ENCODE results near the gene GSAP. TPM values are rescaled to one million over a fixed set of nuclear protein-coding genes. Genes with fewer than 3 reads are reported as not detected.

Gene GSAP
- total and polyA plus RNA-seq, 2 of the 4 experiments (the other 2 are of a cell fraction), result 1.6 to 1.8 TPM

DNA sequence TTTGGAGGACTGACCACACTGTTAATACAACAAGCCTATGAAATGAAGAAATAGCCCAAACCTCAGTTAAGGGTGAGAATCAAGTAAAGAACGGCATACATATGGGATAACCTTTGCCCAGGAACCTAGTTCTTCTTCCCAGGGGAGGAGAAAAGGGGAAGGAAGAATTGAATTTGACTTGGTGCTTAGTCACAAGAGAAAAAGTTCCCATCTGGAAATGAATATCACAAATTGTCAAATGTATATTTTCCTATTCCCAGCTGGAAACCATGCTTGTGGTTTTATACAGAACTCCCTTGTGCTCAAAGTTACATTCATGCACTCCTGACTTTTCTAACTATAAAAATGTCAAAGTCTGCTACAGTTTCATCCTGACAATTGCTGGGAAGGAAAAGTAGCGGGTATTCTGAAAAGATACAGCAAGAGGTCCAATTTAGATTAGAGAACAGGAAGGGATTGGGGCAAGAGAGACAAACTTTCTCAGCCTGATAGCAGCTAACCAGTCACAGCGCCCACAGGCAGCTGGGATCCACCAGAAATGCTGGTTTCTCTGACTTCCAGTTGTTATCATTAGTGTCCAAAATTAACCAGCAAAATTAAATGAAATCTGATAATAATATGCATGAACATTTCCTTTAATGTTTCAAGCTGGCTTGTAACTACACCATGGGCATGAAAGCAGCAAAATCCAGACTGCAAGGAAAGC lies 18.6 kb upstream of the GSAP start:
- TF ChIP-seq RCOR1 (IDR thresholded peaks at IDR 0.05; ENCODE audit: insufficient replicate concordance, low read length) (no peak), RFX5 (IDR thresholded peaks at IDR 0.05; ENCODE audit: low read depth, low read length) (no peak), SMC3 (IDR thresholded peaks at IDR 0.05; ENCODE audit: low read depth, low read length) (no peak), MXI1 (IDR thresholded peaks at IDR 0.05; ENCODE audit: borderline replicate concordance, low read depth, low read length) (no peak), FOS (IDR thresholded peaks at IDR 0.05; ENCODE audit: low read depth, low read length) (no peak), BHLHE40 (IDR thresholded peaks at IDR 0.05; ENCODE audit: low read depth, low read length) (no peak), MAZ (IDR thresholded peaks at IDR 0.05; ENCODE audit: borderline replicate concordance, low read depth, low read length) (no peak), CEBPB (IDR thresholded peaks at IDR 0.05; ENCODE audit: low read depth, low read length) (no peak), MAFK (IDR thresholded peaks at IDR 0.05; ENCODE audit: low read depth, low read length) (no peak), RAD21 (IDR thresholded peaks at IDR 0.05; ENCODE audit: low read length) (no peak), POLR2A (IDR thresholded peaks at IDR 0.05; ENCODE audit: low read depth, low read length) (no peak)
- TF ChIP-seq, protein P1, sequence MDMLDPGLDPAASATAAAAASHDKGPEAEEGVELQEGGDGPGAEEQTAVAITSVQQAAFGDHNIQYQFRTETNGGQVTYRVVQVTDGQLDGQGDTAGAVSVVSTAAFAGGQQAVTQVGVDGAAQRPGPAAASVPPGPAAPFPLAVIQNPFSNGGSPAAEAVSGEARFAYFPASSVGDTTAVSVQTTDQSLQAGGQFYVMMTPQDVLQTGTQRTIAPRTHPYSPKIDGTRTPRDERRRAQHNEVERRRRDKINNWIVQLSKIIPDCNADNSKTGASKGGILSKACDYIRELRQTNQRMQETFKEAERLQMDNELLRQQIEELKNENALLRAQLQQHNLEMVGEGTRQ (IDR thresholded peaks at IDR 0.05; ENCODE audit: low read depth, low read length), result no peak
- TF ChIP-seq, protein P2, sequence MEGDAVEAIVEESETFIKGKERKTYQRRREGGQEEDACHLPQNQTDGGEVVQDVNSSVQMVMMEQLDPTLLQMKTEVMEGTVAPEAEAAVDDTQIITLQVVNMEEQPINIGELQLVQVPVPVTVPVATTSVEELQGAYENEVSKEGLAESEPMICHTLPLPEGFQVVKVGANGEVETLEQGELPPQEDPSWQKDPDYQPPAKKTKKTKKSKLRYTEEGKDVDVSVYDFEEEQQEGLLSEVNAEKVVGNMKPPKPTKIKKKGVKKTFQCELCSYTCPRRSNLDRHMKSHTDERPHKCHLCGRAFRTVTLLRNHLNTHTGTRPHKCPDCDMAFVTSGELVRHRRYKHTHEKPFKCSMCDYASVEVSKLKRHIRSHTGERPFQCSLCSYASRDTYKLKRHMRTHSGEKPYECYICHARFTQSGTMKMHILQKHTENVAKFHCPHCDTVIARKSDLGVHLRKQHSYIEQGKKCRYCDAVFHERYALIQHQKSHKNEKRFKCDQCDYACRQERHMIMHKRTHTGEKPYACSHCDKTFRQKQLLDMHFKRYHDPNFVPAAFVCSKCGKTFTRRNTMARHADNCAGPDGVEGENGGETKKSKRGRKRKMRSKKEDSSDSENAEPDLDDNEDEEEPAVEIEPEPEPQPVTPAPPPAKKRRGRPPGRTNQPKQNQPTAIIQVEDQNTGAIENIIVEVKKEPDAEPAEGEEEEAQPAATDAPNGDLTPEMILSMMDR (conservative IDR thresholded peaks at IDR 0.05; ENCODE audit: low read depth, low read length), result no peak
- TF ChIP-seq, protein P3, sequence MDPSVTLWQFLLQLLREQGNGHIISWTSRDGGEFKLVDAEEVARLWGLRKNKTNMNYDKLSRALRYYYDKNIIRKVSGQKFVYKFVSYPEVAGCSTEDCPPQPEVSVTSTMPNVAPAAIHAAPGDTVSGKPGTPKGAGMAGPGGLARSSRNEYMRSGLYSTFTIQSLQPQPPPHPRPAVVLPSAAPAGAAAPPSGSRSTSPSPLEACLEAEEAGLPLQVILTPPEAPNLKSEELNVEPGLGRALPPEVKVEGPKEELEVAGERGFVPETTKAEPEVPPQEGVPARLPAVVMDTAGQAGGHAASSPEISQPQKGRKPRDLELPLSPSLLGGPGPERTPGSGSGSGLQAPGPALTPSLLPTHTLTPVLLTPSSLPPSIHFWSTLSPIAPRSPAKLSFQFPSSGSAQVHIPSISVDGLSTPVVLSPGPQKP (IDR thresholded peaks at IDR 0.05; ENCODE audit: borderline replicate concordance, low read depth, low read length), result no peak
- no peaks in the 10 kb centered on the region for H3K36me3 ChIP-seq (ENCODE audit: control insufficient read depth, insufficient read depth, low read length)
- no peak overlapping the region for H3K18ac ChIP-seq (ENCODE audit: low read depth, low read length)
- no peak overlapping the region for H3K4me3 ChIP-seq (ENCODE audit: insufficient read depth, low read depth, low read length)
- no peak overlapping the region for H4K91ac ChIP-seq (ENCODE audit: insufficient read depth, low read depth, low read length)
- no peak overlapping the region for H3K56ac ChIP-seq (ENCODE audit: extremely low read depth, insufficient read depth, low read length)
- no peak overlapping the region for H3K4ac ChIP-seq (ENCODE audit: low read depth, low read length)
- DNase-seq (peak; percentile 74), ATAC-seq (ENCODE audit: low read depth) (peak; percentile 44)
- 0 out of 2 replicates have a peak overlapping the region, but pooled peaks have one; percentile 0 for H3K14ac ChIP-seq (replicated peaks; ENCODE audit: low read depth, low read length)
- H3K27ac ChIP-seq (ENCODE audit: insufficient read depth, low read length), result no peak overlapping the region
- intact Hi-C loops (cut with micrococcal nuclease) (no loop called here), dilution Hi-C loops (cut with HindIII; ENCODE audit: low sequenced_read_pairs, unreplicated experiment) (no loop called here), in situ Hi-C loops (cut with MboI; ENCODE audit: low sequenced_read_pairs) (no loop called here)
- no peak overlapping the region for H4K5ac ChIP-seq (ENCODE audit: low read depth, low read length)
- H3K9me1 ChIP-seq (ENCODE audit: insufficient read depth, low read length), result 0 out of 2 replicates have a peak, but pooled peaks cover 3% of the 10 kb centered on the region
- no peak overlapping the region for H2AK9ac ChIP-seq (replicated peaks; ENCODE audit: low read depth, low read length, poor library complexity)
- H2AFZ ChIP-seq (replicated peaks; ENCODE audit: low read length, poor library complexity), result no peak overlapping the region
- WGBS, 2 experiments (ENCODE audit: extremely low coverage in 2 of 2, insufficient read length in 1 of 2), result no CpG with 5 or more reads among the region's 3 CpGs
- H3K4me2 ChIP-seq (ENCODE audit: low read depth, low read length), result no peak overlapping the region
- no TSS peak for BruUV-seq (replicated peaks)
- no peak overlapping the region for H4K8ac ChIP-seq (ENCODE audit: low read depth in 2 of 2, low read length in 2 of 2)
- ChIA-PET CTCF (no interaction called here), POLR2A (ENCODE audit: unreplicated experiment) (no interaction called here)
- no peak overlapping the region for H2BK120ac ChIP-seq (ENCODE audit: low read depth, low read length)
- H3K23ac ChIP-seq (ENCODE audit: low read depth, low read length), result no peak overlapping the region
- H4K20me1 ChIP-seq (ENCODE audit: insufficient read depth, low read length), result no peaks in the 10 kb centered on the region
- H3K4me1 ChIP-seq (ENCODE audit: control insufficient read depth, insufficient read depth, low read length), result peaks cover 2% of the 10 kb centered on the region; the same call in 1 of the 2 replicates
- no peak overlapping the region for H2BK20ac ChIP-seq (ENCODE audit: low read depth, low read length)
- no peak overlapping the region for H3K9ac ChIP-seq (ENCODE audit: low read depth, low read length)
- H3K27me3 ChIP-seq (ENCODE audit: control insufficient read depth, insufficient read depth, low read length), result no peaks in the 10 kb centered on the region
- no peak overlapping the region for H2AK5ac ChIP-seq (ENCODE audit: low read depth, low read length)
- H3K9me3 ChIP-seq (ENCODE audit: control insufficient read depth, insufficient read depth, low read length), result no peaks in the 10 kb centered on the region
- H3K79me1 ChIP-seq (ENCODE audit: low read depth in 1 of 2, low read length in 2 of 2), result no peaks in the 10 kb centered on the region
- no peak overlapping the region for H2BK15ac ChIP-seq (ENCODE audit: low read depth, low read length)
- H2BK5ac ChIP-seq (ENCODE audit: low read depth, low read length, poor library complexity, severe bottlenecking), result no peak overlapping the region

Data from IMR-90 (cell line).